HG02678 (cell line): ENCODE results near the gene ARL11.
"Not testable (repeated sequence)": the region's sequence is repeated elsewhere in the genome, so short reads cannot be mapped to it uniquely, and the experiment has no call there.

ENCODE experiments used
- ATAC-seq: cut with Tn5 transposase; IDR thresholded peaks from one replicate; pipeline ENCODE4 v1.9.1; 2021; ENCODE audit warnings: mild to moderate bottlenecking, moderate library complexity; ENCODE audit not compliant: unreplicated experiment

The ARL11 gene

DNA sequence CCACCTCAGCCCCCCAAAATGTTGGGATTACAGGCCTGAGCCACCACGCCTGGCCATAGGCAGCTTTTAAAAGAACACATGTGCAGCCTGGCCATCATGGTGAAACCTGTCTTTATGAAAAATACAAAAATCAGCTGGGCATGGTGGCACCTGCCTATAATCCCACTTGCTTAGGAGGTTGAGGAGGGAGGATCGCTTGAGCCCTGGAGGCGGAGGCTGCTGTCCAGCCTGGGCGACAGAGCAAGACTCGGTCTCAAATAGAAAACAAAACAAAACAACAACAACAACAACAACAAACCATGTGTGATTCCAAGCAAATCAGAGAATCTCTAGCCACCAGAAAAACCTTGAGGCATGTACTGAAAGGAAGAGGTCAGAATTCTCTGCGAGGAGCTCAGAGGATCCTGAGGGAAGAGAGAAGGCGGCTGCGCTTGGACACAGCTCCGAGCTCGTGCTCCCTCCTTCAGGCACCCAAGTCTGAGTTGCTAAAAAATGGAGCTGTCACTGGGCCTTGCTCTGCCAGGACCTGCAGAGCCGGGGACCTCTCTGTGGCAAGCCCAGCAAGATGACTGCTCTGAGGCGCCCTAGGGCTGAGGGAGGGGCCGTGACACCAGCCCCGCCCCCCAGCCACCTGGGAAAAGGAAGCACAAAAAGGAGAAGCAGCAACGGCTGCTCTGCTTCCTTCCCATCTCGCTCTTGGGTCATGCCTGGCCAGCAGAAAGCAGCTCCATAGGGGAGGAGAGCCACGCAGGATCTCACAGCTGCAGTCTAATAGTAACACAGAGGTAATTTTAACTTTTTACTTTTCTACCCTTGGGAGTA, at the start of gene ARL11:
Gene ARL11, plus strand, starts transcription at position 677 of the 822 bp plus-strand sequence. CDS start 1,941 bp downstream, outside the sequence.
- peak; percentile 92 for ATAC-seq

DNA sequence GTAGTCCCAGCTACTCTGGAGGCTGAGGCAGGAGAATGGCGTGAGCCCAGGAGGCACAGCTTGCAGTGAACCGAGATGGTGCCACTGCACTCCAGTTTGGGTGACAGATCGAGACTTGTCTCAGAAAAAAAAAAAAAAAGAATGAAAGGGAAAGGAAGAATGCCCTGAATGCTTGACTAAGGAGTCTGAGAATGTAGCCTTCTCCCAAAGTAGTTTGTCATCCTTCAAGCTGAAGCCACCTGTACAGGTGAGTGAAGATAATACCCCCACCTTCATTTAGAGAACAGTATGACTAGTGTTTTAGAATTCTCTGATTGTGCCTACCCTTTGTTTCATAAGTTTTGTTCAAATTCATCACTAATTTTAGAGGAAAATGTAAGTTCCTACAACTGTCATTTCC, 48.8 kb upstream of the ARL11 start:
- ATAC-seq, result no peak

DNA sequence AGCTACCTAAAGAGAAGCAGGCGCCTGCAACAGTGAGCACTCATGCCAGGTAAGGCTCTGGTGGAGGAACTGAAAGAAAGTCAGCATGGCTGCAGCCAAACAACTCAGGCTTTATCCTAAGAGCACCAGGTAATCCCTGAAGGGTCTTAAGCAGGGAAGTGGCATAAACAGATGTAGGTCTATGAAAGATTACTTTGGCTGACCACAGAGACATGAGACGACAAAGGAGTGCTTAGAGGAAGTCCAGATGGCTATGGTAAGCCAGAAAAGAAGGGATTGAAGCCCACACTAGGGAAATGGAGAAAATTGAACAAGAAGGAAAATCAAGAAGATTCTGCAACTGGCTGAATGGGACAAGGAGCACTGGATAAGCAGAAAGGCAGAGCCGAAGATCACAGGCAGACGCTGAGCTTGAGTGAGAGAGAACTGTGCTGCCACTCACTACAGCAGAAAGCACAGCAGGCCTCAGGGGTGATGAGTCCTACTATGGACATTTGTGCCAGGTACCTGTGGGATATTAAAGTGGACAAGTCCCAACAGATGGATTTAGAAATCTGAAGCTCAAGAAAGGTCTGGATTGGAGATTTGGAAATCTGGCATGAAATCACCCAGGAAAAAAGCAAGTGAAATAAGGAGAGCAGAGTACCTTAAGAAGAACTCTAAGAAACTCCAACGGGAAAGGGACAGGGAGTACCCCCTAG, 47.2 kb upstream of the ARL11 start:
- ATAC-seq, result no peak

DNA sequence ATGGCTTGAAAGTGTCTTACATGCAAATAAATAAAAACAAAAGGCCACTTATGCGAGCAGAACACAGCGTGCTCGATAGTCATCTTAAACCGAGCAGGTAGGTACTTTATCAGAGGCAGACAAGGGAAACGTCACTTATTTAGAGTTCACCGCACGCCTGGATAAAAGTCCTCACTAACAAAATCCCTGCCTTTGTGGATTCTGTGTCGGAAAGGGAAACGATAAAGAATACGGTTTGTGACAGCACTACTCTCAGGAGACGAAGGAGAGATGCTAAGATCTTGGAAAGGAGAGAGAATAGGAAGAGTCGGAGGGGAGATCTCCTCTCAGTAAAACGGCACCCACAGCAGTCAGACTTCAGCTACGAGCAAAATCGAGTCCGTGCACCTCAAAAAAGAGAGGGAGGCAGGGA, 43.5 kb upstream of the ARL11 start:
- peak; percentile 14 for ATAC-seq

DNA sequence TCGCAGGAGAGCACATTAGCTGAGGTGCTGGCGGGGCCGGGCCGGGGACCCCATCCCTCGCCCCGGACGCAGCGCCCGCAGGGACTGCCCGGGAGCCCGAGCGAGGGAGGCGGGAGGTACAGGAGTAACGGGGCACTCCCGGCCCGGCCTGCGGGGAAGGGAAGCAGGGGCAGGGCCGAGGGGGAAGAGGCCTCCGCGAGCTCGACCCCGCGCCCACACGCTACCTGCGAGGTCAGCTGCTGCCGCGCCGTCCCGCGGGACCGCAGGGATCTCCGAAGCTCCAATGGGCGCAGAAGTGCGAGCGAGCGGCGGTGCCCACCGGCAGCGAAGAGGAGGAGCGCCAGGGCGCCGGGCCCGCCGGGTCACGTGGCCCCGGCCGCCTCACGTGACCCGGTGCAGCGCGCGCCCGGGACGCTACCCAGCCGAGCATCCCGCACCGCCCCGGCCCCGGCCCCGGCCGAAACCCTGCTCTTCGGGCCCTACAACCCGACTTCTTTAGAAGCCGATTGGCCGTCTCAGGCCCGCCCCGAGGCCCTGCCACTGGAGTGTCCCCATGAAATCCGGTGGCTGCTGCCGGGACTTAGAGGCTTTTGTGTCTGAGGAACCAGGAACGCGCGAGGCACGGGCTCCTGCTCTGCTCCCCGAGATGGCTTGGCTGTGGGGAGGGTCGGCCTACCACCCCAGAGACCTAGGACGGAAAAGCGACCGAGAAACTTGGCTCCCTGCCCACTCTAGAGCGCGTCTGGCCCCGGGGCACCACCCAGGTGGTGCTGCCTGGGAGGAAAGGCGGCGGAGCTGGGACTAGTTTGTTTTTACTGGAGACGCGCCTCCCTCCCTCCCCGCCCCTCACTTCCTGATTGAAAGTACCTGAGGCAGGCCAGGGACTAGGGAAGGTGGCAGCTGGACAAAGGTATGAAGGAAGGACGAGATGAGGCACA, 42.8 kb upstream of the ARL11 start, which contains the start of gene RCBTB1:
Gene RCBTB1, minus strand, starts transcription at position 339 of the 938 bp plus-strand sequence. CDS start 18,279 bp downstream, outside the sequence.
- peak; percentile 94 for ATAC-seq

DNA sequence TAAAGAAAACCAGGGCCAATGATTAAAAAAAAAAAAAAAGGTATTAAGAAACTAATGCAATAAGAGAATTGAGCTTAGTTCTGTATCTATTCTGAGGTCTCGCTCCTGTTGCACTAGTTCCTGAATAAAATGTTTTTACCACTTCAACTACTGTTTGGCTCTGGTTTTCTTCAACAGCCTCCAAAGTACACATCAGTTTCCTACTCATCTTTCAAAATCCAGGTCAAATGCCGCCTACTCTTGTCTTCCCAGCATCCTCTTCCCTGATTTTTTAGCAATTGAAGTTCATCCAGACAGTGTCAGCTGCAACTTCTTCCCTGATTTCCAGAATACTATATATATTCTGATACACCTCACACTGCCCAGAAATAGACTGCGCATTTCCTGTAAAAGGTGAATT, 41.6 kb upstream of the ARL11 start:
- no peak for ATAC-seq

DNA sequence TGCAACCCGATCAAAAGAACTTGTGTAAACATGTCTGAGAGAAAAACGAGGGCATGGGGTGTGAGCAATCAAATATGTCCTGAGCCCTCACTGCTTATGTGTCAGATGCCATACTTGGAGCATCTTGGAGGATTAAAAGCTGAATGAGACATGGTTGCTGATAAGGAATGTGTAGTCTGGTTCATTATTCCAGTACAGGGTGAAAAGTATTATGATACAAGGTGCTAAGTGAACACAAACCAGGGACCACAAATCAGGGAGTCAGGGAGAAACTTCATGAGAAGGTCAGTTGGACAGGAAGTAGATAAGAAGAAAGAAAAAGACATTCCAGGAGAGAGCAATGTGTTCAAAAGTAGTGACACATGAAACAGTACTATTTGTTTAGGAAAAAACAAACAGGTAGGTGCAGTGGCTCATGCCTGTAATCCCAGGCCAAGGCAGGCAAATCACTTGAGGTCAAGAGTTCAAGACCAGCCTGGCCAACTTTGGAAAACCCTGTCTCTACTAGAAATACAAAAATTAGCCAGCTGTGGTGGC, 40.9 kb upstream of the ARL11 start:
- ATAC-seq, result no peak

DNA sequence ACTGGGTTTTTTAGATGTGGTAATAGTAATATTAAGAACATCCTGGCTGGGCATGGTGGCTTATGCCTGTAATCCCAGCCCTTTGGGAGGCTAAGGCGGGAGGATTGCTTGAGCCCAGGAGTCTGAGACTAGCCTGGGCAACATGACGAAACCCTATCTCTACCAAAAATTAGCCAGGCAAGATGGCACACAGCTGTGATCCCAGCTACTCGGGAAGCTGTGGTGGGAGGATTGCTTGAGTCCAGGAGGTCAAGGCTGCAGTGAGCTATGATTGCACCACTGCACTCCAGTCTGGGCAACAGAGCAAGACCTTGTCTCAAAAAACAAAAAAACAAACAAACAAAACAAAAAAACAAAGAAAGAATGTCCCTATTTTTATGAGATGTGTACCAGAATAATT, 37.6 kb upstream of the ARL11 start:
- ATAC-seq, result not testable (repeated sequence)

DNA sequence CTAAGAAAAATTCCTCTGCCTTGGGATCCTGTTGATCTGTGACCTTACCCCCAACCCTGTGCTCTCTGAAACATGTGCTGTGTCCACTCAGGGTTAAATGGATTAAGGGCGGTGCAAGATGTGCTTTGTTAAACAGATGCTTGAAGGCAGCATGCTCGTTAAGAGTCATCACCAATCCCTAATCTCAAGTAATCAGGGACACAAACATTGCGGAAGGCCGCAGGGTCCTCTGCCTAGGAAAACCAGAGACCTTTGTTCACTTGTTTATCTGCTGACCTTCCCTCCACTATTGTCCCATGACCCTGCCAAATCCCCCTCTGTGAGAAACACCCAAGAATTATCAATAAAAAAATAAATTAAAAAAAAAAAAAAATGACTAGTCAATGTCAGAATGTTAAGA, 34.4 kb upstream of the ARL11 start:
- not testable (repeated sequence) for ATAC-seq

DNA sequence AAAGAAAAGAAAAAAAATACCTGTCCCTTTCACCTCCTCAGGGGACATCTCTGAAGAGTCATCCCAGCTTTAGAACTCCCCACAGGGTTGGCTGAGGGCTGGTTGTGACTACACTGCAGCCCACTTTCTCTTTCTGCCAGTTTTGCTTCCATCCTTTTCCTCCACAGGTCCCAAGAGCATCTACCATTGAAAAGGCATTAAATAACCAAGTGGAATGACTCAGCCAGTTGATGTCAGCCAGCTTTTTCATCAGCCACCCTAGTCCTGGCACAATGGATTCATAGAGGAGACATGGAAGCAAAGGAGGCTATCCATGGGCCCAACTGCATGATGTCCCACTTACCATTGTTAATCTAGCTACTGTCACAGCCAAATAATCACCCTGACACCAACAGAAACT, 33.7 kb upstream of the ARL11 start:
- no peak for ATAC-seq

DNA sequence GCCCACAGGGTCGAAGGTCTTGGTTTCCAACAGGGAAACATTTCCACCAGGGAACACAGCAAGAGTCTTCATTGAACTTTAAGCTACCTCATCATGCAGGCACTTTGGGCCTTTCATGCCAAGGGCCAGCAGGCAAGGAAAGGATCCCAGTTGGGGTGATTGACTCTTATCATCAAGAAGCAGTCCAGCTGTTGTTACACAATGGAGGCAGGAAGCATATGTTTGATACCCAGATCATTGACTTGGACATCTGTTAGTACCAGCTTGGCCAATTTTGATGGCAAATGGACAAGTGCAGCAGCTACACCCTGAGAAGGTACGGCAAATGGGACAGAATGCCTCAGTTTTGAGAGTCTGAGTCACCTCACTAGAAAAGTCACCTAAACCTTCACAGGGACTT, 32.1 kb upstream of the ARL11 start:
- no peak for ATAC-seq

DNA sequence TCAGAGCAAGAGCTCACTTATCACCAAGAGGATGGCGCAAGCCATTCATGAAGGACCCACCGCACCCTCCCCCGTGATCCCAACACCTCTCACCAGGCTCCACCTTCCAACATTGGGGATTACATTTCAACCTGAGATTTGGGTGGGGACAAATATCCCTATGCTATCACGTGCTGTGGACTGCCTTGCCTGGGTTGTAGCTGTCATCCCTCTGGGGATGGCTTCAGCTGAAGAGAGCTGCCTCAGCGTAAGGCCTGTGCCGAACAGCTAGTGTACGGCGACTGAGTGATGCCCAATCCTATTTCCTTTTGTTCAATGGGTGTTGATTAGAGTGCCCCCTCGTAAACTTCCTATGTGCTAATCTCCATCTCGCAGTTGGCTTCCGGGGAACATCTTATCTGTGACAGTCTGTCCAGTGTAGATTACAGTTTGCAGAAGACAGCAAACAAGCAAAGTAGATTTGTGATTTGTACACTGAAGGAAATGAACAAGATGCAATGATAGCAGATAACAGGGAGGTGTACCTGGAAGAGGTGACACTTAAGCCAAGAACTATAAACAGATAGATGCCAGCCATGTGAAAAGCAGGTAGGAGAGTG, 31.2 kb upstream of the ARL11 start:
- no peak for ATAC-seq

DNA sequence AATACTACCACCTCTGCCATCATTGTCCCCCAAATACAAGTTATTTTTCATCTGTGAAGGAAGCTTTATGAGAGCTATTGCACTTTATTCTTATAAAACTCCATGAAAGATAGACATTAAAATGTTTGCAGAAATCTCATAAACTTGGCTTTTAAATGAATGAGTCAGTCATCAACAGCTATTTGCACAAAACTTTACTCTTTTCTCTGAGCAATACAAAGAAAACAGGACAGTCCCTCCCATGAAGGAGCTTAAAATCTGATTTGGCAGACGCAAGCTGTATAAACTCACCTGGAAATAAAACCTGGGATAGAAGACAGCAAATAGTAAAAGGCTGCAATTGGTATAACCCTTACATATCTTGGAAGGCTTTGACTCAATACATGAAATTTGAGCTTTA, 26.3 kb upstream of the ARL11 start:
- no peak for ATAC-seq

DNA sequence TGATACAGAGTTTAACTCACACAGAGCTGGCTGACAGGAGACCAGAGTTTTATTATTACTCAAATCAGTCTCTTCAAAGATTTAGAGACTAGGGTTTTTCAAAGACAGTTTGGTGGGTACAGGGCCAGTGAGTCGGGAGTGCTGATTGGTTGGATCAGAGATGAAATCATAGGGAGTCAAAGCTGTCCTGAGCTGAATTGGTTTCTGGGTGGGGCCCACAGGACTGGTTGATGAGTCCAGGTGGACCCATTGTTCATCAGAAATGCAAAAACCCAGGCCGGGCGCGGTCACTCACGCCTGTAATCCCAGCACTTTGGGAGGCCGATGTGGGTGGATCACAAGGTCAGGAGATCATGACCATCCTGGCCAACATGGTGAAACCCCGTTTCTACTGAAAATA, 25.7 kb upstream of the ARL11 start:
- not testable (repeated sequence) for ATAC-seq

DNA sequence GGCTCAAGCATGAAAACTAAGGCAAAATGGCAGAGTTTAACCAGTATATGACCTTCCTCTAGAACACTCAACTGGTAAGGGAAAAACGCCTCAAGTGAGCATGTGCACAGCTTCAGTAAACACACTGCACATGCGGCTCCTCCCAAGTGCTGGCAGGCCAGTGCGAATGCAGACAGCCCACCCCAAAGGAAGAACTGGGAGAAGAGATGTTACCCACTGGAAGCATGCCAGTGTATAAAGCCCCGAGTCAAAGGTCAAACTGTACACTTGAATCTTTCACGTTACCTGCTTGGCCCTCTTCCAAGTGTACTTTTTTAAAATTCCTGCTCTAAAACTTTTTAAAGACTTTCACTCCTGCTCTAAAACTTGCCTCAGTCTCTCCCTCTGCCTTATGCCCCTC, 23.7 kb upstream of the ARL11 start:
- ATAC-seq, result no peak

DNA sequence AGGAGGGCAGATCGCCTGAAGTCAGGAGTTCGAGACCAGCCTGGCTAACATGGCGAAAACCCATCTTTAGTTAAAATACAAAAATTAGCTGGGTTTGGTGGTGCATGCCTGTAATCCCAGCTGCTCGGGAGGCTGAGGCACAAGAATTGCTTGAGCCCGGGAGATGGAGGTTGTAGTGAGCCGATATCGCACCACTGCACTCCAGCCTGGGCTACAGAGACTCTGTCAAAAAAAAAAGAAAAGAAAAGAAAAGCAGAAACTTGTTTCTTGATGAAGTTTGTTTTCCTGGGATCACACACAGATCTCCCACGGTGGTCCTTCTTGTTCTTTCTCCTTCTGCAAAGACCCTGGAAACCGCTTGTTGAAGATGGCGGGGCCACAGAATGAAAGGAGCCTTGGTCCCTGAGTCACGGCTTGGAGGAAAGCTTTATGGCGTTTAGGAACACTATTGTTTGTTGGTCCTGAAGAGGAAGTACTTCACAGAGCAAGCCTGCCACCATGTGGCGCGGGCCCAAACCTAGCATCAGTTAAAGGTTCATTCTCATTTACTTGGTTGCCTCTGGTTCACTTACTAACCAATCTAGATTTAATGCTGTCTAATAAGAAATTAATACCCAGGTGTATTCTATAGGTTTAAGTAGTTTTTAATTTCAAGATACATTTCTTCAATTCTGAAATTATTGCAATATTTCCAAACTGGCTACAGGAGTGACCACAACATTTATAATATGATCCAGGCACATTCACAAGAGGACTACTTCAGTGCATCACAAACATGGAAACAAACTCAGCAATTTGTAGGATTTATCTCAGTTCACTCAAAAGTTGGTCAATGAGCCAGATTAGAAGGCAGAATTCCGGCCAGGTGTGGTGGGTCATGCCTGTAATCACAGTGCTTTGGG, 21.3 kb upstream of the ARL11 start:
- ATAC-seq, result peak; percentile 94

DNA sequence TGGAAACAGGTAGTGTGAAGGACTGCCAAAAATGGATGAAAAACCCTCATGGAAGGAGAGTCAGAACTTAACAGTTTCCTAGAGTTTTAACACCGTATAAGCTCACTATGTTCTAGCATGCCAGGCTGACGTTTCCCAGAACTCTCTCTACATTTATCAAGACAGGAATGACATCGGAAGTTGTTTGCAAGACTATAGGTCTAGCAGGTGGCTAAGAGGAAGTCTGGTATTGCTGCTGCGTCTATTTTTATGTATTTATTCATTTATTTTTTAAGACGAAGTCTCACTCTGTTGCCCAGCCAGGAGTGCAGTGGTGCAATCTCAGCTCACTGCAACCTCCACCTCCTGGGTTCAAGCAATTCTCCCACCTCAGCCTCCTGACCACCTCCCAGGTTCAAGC, 20.5 kb upstream of the ARL11 start:
- no peak for ATAC-seq

DNA sequence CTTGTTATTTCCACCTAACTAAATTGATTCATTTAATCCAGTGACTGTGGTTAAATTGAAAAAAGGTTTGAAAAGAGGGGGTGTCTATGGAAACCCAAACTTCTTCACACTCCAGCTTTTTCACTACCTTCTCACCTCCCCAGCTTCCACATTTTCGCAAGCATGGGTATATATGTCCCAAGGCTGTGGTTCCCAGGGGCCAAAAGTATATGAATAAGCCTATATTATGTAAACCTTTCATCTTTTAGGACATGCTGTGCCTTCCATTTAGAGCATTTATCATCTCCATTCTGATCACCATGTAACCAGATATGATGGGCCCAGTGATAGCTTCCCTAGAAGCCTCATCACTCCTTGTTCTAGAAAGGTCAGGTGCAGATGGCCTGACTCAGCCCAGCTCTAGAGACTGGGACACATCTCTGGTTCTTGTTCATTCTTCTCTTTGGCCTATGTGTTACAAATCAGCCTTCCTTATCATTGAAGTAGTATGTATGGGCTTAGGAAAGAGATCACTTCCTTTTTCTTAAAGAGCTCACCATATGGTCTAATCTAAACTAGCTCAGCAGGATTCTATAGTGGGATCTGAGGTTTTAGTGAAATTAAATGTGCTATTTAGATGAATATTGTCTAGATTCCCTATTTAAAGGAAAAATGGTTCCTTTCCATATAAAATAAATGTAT, 19.5 kb upstream of the ARL11 start:
- ATAC-seq, result no peak

DNA sequence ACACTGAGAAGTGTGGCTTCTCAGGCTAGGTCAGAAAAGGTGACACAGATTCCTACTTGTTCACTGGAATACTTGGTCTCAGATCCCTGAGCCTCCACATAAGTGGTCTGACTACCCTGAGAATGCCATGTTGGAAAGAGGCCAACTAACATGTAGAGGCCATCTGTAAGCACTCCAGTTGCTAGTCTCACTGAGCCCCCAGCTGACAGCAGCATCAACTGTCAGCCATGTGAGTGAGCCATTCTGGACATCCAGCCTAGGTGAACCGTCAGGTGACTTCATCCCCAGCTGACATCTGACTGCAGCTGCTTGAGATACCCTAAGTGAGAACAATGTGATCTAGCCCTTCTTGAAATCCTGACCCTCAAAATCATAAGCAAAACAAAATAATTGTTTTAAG, 18.1 kb upstream of the ARL11 start:
- ATAC-seq, result no peak
